Neuron (in vitro differentiated cells): Measurements from ENCODE around the gene MAEA.

Source experiments
- H2AFZ ChIP-seq: one replicate; pipeline ENCODE4 v1.6.1; 2013; ENCODE audit warnings: low read depth, mild to moderate bottlenecking, inconsistent platforms, low read length, moderate library complexity
- H3K27me3 ChIP-seq: one replicate; pipeline ENCODE4 v1.6.1; 2013; ENCODE audit warnings: low read length; ENCODE audit not compliant: insufficient read depth
- H3K36me3 ChIP-seq: one replicate; pipeline ENCODE4 v1.6.1; 2013; ENCODE audit warnings: low read length; ENCODE audit not compliant: insufficient read depth
- H3K4me1 ChIP-seq: one replicate; pipeline ENCODE4 v1.6.1; 2013; ENCODE audit warnings: low read length; ENCODE audit not compliant: insufficient read depth
- H3K4me3 ChIP-seq: 2 replicates; pipeline ENCODE4 v1.5.1; 2013; ENCODE audit warnings: mild to moderate bottlenecking, low read length, moderate library complexity
- H3K9me3 ChIP-seq: one replicate; pipeline ENCODE4 v1.6.1; 2013; ENCODE audit warnings: low read length

MAEA gene

DNA sequence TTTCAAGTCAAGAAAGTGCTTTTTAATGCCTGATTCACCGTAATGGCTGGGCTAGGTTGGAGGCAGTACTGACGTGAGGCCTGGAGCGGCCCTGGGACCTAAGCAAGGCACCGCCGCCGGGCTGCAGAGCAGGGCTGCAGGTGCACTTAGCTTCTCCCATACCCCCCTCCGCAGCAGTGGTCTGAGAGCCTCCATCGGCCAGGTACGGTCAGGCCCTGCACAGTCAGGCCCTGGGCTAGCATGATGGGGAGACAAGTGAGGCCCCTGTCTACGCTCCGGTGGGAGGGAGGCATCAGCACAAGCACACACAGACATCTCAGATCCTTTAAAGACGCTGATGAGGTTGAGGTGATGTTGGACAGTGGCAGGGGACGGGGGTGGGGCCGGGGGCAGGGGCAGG is 4.7 kb downstream of the MAEA start:
- peaks cover 23% of the 10 kb centered on the region for H3K4me1 ChIP-seq
- no peak overlapping the region for H3K4me3 ChIP-seq
- H3K9me3 ChIP-seq: peaks cover 7% of the 10 kb centered on the region
- no peak overlapping the region for H2AFZ ChIP-seq
- H3K27me3 ChIP-seq: no peaks in the 10 kb centered on the region
- peaks cover 25% of the 10 kb centered on the region for H3K36me3 ChIP-seq

DNA sequence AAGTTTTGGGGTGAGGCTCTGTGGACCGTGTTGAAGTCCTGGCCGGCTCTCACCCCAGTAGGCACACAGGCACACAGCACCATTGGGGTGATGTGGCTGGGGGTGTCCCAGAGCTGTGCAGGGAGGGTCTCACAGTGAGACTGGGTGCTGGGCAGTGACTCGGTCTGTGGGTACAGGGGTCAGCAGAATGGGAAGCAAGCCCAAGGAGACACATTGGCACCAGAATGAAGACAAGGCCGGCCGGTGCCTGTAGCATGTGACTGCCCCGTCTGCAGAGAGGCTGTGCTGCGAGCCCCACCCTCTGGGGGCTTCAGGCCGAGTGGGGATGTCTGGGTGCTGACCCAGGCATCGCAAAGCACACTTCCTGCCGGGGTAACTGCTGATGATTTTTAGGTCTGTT is 5.2 kb downstream of the MAEA start:
- Histone ChIP-seq H3K36me3 (peaks cover 30% of the 10 kb centered on the region), H2AFZ (no peak overlapping the region), H3K27me3 (no peaks in the 10 kb centered on the region), H3K4me1 (peaks cover 23% of the 10 kb centered on the region), H3K9me3 (peaks cover 10% of the 10 kb centered on the region), H3K4me3 (no peak overlapping the region)

DNA sequence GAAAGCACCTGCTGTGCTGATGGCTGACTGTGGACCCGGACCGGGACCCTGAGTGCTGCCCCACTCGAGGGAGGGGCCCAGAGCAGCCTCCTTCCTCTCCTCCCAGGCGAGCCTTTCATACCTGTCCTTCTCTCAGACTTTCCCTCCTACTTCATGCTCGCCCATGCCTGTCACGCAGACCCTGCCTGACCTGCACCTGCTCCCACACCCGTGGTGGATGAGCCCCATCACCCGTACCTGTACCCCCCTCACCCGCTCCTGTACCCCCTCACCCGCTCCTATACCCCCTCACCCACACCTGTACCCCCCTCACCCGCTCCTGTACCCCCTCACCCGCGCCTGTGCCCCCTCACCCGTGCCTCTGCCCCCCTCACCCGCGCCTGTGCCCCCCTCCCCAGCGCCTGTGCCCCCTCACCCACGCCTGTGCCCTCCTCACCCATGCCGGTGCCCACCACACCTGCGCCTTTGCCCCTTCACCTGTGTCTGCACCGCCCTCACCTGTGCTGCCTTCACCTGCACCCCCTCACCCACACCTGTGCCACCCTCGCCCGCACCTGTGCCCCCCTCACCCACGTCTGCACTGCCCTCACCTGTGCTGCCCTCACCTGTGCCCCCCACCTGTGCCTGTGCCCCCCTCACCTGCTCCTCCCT is 5.8 kb downstream of the MAEA start:
- Histone ChIP-seq H3K36me3 (peaks cover 35% of the 10 kb centered on the region), H3K4me1 (peaks cover 21% of the 10 kb centered on the region), H3K27me3 (no peaks in the 10 kb centered on the region), H3K9me3 (peaks cover 10% of the 10 kb centered on the region), H3K4me3 (no peak overlapping the region), H2AFZ (no peak overlapping the region)

DNA sequence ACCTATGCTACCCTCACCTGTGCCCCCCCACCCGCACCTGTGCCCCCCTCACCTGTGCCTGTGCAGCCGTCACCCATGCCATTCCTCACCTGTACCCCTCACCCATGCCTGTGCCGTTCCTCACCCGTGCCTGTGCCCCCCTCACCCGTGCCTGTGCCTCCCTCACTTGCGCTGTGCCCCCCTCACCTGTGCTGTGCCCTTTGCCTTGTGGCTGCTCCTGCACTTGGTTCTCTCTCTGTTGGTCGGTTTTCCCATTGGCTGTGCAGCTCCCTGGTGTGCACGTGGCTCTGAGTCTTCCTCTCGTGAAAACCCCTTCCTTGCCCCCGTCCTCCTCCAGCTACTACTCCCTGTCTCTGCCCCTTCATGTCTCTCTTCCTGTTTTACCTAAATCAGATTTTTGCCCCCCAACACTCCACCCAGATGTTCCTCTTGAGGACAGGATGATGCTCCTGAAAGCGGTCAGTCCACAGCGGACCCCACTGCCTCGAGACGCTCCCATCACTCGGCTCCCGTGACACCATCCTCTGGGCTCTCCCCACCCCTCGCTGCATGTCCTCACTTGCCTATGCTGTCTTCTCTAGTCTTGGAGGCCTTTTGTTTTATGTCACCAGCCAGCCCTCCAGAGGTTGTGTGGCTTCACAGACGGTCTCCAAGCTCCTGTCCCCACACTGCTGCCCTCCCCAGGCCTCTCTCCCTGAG is 6.8 kb downstream of the MAEA start:
- peaks cover 39% of the 10 kb centered on the region for H3K36me3 ChIP-seq

DNA sequence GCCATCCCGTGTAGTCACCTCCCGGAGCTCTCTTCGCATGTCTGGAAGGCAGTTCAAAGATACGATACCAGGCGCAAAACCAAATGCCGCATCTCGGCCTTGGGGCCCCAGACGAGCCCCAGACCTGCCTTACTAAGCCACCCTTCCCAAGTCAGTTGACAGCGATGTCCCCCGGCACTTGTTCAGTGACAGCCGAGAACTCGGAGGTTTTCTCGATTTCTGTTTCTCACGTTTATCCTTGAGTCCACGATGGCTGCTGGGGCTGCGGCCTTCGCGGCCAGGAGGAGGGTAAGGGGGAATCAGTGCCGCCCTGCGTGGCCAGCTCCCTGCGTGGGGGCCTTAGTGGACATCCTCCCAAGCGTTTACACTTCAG is 7.3 kb downstream of the MAEA start:
- Histone ChIP-seq H3K27me3 (no peaks in the 10 kb centered on the region), H3K36me3 (peaks cover 40% of the 10 kb centered on the region), H3K4me1 (peaks cover 7% of the 10 kb centered on the region)

More for the DNA sequence above, 6.8 kb downstream of the MAEA start:
- H3K9me3 ChIP-seq: peaks cover 13% of the 10 kb centered on the region
- H2AFZ ChIP-seq: no peak overlapping the region
- H3K4me1 ChIP-seq: peaks cover 11% of the 10 kb centered on the region
- H3K4me3 ChIP-seq: no peak overlapping the region
- H3K27me3 ChIP-seq: no peaks in the 10 kb centered on the region

DNA sequence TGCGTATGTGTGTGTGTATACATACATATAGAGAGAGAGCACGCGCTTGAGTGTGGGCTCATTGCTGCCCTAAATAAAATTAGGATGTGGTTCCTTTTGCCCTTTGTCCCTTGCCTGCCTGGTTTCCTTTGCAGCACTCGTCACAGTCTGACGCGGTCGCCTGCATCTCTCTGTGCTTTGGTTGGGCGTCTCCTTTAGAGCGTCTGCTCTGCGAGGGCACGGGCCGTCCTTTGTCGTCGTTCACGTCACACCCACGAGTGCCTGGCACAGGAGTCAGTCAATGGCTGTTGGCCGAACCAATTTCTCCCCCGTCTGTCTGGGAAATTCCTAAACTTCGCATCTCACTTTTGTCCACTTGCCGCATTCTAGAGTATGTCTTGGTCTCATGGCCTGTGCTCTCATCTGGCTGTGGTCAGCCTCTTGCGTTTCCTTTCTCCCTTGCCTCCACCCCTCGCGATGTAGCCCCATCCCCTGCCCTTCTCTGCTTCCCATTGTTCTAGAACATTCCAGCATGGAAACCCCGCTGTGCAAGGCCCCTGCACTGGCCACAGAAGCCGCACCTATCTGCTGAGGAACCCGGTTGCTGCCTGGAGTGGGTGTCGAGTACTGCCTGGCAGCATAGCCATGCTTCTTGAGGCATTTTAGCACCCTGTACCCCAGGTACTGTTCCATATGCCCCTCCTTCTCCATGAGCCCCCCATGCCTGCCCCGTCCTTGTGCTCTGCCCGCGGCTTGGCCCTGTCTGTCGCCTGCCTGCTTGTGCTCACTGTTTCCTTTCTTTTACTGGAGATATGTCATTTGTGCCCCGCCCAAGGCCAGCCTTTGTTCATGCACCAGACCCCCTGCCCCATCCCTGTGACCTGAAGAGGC is 8.0 kb downstream of the MAEA start:
- H3K36me3 ChIP-seq: peaks cover 40% of the 10 kb centered on the region
- no peak overlapping the region for H2AFZ ChIP-seq
- H3K27me3 ChIP-seq: no peaks in the 10 kb centered on the region
- peaks cover 3% of the 10 kb centered on the region for H3K4me1 ChIP-seq
- H3K4me3 ChIP-seq: no peak overlapping the region
- H3K9me3 ChIP-seq: peaks cover 13% of the 10 kb centered on the region

More for the DNA sequence above, 7.3 kb downstream of the MAEA start:
- H3K9me3 ChIP-seq: peaks cover 13% of the 10 kb centered on the region
- no peak overlapping the region for H3K4me3 ChIP-seq
- H2AFZ ChIP-seq: no peak overlapping the region

DNA sequence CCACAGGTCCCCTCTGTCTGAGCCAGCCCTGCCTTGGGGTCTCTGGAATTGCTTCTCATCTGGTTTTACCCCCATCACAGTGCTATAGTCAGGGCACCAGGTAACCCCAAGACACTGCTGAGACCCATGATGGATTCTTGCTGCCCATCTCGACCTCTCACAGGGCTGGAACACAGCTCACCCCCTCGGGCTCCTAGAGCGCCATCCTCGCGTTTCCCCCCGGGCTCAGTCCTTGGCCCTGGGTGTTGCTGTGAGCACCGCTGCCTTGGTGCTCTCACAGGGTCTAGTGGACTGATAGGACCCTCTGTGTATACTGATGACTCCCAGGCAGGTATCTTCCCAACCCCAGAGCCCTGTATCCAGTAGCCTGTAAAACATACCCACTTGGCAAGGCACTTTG is 8.8 kb downstream of the MAEA start:
- no peak overlapping the region for H3K4me3 ChIP-seq
- no peak overlapping the region for H2AFZ ChIP-seq
- peaks cover 16% of the 10 kb centered on the region for H3K9me3 ChIP-seq
- no peaks in the 10 kb centered on the region for H3K27me3 ChIP-seq
- peaks cover 43% of the 10 kb centered on the region for H3K36me3 ChIP-seq
- peaks cover 3% of the 10 kb centered on the region for H3K4me1 ChIP-seq

DNA sequence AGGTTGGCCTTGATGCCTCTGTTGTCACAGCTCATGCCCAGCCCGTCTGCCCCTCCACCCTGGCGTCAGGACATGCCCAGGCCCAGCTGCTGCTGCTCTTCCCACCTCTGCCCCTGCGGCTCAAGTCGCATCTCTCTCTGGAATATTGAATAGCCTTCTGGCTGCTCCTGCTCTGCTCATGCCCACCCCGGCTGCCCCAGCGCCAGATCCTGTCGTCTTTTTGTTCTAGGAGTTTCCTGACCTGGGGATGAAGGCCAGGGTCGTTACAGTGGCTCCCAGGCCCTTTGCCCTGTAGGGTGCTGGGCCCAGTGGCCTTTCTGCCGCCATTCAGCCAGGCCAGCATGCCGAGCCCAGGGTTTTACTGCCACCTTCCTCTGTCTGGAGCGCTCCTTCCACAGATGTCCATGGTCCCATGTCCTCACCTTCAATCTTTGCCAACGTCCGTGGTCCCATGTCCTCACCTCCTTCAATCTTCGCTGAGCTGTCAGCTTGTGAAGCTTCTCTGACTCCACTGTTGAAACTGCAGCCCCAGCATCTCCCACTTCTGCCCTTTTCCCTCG is 9.7 kb downstream of the MAEA start:
- no peaks in the 10 kb centered on the region for H3K27me3 ChIP-seq
- H2AFZ ChIP-seq: no peak overlapping the region
- H3K4me3 ChIP-seq: no peak overlapping the region
- H3K36me3 ChIP-seq: peaks cover 47% of the 10 kb centered on the region
- H3K4me1 ChIP-seq: peaks cover 2% of the 10 kb centered on the region
- H3K9me3 ChIP-seq: peaks cover 16% of the 10 kb centered on the region

DNA sequence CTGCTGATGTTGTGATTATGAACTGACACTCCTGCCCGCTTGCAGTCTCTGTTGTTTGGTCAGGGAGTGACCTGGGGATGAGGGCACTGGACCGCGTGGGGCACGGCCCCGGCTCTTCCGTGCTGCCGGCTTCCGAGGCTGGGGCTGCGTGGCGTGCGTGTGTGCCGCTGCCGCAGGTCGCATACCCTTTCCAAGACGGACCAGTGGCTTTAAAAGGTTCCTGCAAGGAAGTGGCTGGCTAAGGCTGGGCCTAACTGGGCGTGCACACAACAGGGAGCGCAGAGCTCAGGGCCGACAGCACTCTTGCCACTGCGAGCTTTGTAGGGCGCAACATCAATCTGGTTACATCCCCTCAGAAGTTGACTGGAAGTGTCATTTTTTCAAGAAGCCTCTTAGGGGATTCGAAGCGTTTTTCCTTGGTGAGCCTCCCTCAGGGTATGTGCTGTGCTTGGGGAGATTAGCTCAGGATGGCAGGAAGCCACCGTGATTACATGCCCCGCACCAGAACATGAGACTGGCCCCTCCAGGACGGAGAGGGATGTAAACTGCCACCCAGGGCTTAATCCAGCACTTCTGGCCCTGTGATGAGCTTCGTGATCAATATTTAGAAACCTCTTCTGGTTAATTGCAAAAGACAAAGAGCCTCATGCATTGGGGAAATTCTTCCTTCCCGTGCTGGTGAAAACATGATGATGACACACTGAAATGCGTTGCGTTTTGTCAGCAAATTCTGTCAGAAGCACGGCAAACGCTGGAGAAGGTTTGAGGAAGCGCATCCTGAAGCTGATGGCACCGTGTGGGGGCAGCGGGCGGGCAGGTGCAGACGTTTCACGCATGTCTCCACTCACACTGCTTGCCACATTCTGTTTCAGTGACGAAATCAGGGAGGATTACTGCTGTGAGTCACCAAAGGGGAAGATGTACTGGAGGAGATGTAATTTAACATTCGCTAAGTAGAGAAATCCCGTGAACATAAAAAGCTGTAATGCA is 11.1 kb downstream of the MAEA start:
- Histone ChIP-seq H3K4me1 (no peaks in the 10 kb centered on the region), H3K27me3 (no peaks in the 10 kb centered on the region), H2AFZ (no peak overlapping the region), H3K9me3 (peaks cover 22% of the 10 kb centered on the region), H3K4me3 (no peak overlapping the region), H3K36me3 (peaks cover 51% of the 10 kb centered on the region)

DNA sequence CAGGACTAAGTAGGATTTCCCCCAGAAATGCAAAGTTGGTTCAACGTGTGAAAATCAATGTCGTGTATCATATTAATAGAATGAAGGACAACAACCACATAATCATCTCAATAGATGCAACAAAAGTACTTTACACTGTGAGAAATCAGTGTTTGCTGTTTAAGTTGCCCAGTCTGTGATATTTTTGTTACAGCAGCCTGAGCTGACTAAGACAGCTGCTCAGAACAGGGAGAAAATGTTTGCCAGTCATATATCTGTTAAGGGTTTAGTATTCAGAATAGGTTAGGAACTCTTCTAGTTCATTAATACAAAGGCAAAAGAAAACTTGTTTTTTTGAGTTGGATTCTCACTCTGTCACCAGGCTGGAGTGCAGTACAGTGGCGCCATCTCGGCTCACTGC is 12.5 kb downstream of the MAEA start:
- Histone ChIP-seq H3K4me3 (no peak overlapping the region), H3K9me3 (peaks cover 22% of the 10 kb centered on the region), H3K27me3 (no peaks in the 10 kb centered on the region), H3K4me1 (no peaks in the 10 kb centered on the region), H2AFZ (no peak overlapping the region), H3K36me3 (peaks cover 45% of the 10 kb centered on the region)

DNA sequence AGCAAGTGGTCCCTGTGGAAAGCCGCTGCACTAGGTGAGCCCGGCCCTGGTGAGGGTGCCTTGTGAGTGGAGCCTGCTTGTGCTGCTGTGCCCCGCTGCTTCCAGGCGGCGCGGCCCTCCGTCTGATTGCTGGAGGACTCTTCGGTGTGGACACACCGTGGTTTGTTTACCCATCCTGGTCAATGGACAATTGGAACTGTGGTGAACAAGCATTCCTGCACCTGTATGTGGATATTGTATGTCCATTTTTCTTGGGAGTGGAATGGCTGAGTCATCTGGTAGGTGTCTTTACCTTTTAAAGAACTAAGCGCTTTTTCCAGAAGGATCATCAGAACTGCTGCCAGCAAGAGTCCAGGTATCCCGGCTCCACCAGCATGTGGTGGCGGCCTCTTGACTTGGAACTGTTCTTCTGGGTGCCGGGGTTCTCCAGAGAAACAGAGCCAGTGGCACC is 15.6 kb downstream of the MAEA start:
- Histone ChIP-seq H3K4me1 (peaks cover 14% of the 10 kb centered on the region), H3K9me3 (peaks cover 21% of the 10 kb centered on the region), H3K27me3 (no peaks in the 10 kb centered on the region), H3K4me3 (no peak overlapping the region), H3K36me3 (peaks cover 19% of the 10 kb centered on the region), H2AFZ (no peak overlapping the region)

DNA sequence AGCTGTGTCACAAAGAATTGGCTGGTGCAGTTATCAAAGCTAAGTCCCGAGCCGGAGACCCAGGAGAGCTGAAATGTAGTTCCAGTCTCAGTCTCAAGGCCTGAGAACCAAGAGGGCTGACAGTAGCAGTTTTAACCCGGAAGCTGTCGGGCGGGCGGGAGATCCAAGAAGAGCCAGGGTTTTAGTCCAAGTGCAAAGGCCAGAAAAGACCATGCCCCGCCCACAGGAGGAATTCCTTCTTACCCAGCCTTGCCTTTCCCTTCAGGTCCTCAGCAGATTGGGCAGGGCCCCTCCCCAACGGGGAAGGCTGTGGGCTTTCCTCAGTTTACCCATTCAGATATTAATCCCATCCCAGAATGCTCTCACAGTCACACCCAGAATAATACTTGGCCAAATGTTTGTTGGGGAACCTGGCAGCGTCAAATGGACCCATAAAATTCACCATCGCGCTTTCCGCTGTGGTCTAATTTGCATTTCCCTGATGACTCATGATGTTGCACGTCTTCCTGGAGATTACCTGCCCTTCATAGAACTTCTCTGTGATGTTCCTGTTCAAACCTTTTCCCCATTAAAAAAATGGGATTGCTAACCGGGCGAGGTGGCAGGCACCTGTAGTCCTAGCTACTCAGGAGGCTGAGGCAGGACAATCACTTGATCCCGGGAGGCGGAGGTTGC is 16.2 kb downstream of the MAEA start:
- Histone ChIP-seq H3K27me3 (no peaks in the 10 kb centered on the region), H3K9me3 (peaks cover 23% of the 10 kb centered on the region), H3K4me1 (peaks cover 14% of the 10 kb centered on the region), H3K36me3 (peaks cover 16% of the 10 kb centered on the region), H3K4me3 (no peak overlapping the region), H2AFZ (no peak overlapping the region)
